Vagina (tissue), 2 donors: ENCODE measurements around the gene CFAP100. TPM values are rescaled to one million over a fixed set of nuclear protein-coding genes. Genes with fewer than 3 reads are reported as not detected.

Experiments used
- DNase-seq, 2 donors: peaks; one replicate each; pipeline ENCODE4 v3.0.0-alpha.2; 2017; ENCODE audit errors: extremely low spot score in 2 of 2
- H3K27ac ChIP-seq: fragments of 200-600 bp; sonication (generic); one replicate; pipeline ENCODE4 v1.5.1; 2019
- H3K27me3 ChIP-seq: fragments of 200-600 bp; sonication (generic); one replicate; pipeline ENCODE4 v1.5.1; 2019
- H3K36me3 ChIP-seq, 2 donors: fragments of 200-600 bp; sonication (generic); one replicate each; pipeline ENCODE4 v1.5.1; 2017 to 2019
- H3K4me1 ChIP-seq: fragments of 200-600 bp; sonication (generic); one replicate; pipeline ENCODE4 v1.5.1; 2019
- H3K4me3 ChIP-seq, 2 donors: fragments of 200-600 bp; sonication (generic); 1 replicate in 1 of 2; 2 replicates in 1 of 2; pipeline ENCODE4 v1.5.1; 2016 to 2019
- H3K9me3 ChIP-seq: fragments of 200-600 bp; sonication (generic); one replicate; pipeline ENCODE4 v1.5.1; 2019
- POLR2A ChIP-seq, 2 donors: fragments of 450-650 bp; IDR thresholded peaks; one replicate each; pipeline ENCODE4 v1.6.1; 2017; ENCODE audit warnings: antibody characterized with exemption in 2 of 2, mild to moderate bottlenecking in 2 of 2, moderate library complexity in 2 of 2
- POLR2AphosphoS5 ChIP-seq, 2 donors: sonication (generic); formaldehyde crosslinking; IDR thresholded peaks; one replicate each; pipeline ENCODE4 v1.9.0; 2017; ENCODE audit warnings: antibody characterized with exemption in 2 of 2, mild to moderate bottlenecking in 2 of 2, low read depth in 1 of 2; ENCODE audit not compliant: insufficient read depth in 1 of 2
- intact Hi-C: fragments of 100-400 bp; cut with DNase I; formaldehyde crosslinking; loops from one replicate; pipeline ENCODE4 v1.15.1; 2023
- total RNA-seq: library from RNA; depleted of rRNA; stranded (reverse); fragments of >200 nt; gene quantifications from one replicate; pipeline ENCODE4 v1.2.3, GENCODE V29; 2016
- TF ChIP-seq, protein P1 (sequence below), 3 experiments: fragments of 450-650 bp in 2 of 3; fragments of 200-600 bp in 1 of 3; sonication (generic) in 1 of 3; IDR thresholded peaks; one replicate each; pipeline ENCODE4 v1.5.1; 2017 to 2019; ENCODE audit warnings: antibody characterized with exemption in 3 of 3, mild to moderate bottlenecking in 2 of 3, moderate library complexity in 2 of 3

The CFAP100 gene
- total RNA-seq, result not detected

DNA sequence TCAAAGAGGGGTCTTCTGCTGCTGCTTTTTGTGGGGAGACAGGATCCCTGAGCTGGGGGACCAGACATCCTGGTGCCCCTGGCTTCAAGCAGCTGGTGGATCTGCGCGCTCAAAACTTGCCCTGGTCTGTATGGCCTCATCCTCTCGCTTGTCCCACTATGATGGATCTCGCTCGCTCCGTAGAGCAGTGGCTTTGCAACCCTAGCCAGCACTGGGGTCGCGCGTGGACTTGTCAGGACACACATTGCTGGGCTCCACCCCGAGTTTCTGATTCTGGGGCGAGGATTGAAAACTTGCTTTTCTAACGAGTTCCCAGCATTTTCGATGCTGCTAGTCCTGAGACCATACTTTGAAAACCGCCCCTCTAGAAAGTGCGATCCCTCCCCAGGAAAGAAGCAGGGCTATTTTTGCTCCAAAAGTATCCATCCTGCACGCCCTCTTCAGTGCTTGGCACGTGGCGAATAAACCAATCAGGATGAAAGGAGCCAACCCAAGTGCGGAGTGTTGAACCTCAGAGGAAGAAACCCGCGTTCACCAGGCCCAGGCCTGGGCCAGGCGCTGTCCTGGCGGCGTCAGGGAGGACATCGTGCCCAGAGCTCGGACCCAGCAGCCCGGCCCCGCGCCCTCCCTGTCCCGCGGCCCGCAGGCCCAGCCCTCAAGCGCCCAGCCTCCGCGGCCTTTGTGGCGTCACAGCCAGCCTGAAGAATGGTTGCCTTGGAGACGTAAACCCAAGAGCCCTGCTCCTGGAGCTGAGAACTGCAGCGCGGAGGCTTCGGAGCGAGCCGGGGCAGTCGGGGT lies at the start of gene CFAP100:
Gene CFAP100, plus strand, starts transcription at position 731 of the 798 bp plus-strand sequence. CDS start 1,092 bp downstream, outside the sequence.
- peaks cover 8% of the 10 kb centered on the region for H3K4me1 ChIP-seq
- H3K4me3 ChIP-seq, result peak within 1 kb of the TSS; percentile 24 to 35
- no peaks in the 10 kb centered on the region for H3K36me3 ChIP-seq
- DNase-seq, result no peak
- intact Hi-C loops, result loop anchor here (5.0 kb wide), 1 partner anchor 257 kb away; no protein-coding TSS in a partner anchor
- no peak for TF ChIP-seq POLR2A (IDR thresholded peaks at IDR 0.05)
- TF ChIP-seq POLR2AphosphoS5 (IDR thresholded peaks at IDR 0.05; ENCODE audit: insufficient read depth in 1 of 2, low read depth in 1 of 2), result no peak
- TF ChIP-seq, protein P1, sequence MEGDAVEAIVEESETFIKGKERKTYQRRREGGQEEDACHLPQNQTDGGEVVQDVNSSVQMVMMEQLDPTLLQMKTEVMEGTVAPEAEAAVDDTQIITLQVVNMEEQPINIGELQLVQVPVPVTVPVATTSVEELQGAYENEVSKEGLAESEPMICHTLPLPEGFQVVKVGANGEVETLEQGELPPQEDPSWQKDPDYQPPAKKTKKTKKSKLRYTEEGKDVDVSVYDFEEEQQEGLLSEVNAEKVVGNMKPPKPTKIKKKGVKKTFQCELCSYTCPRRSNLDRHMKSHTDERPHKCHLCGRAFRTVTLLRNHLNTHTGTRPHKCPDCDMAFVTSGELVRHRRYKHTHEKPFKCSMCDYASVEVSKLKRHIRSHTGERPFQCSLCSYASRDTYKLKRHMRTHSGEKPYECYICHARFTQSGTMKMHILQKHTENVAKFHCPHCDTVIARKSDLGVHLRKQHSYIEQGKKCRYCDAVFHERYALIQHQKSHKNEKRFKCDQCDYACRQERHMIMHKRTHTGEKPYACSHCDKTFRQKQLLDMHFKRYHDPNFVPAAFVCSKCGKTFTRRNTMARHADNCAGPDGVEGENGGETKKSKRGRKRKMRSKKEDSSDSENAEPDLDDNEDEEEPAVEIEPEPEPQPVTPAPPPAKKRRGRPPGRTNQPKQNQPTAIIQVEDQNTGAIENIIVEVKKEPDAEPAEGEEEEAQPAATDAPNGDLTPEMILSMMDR (IDR thresholded peaks at IDR 0.05), result no peak
- no peak within 1 kb of the TSS for H3K27ac ChIP-seq
- no peaks in the 10 kb centered on the region for H3K9me3 ChIP-seq
- H3K27me3 ChIP-seq, result no peaks in the 10 kb centered on the region

DNA sequence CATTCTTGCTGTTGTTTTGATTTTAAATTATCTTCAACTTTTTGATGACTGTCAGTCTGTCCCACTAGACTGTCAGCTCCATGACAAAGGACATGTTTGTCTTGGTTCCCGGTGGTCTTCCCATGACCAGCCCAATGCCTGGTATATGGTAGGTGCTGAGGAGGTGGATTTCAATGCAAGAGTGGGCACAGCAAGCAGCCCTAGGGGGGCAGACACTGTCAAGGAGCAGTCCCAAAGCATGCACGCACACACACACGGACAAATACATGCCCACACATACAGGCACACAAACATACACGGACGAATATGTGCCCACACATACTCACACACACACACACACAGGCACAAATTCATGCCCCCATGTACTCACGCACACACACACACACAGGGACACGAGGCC lies 49.5 kb upstream of the CFAP100 start:
- Histone ChIP-seq H3K36me3 (peaks cover 0 to 3% of the 10 kb centered on the region in 2 donors), H3K9me3 (no peaks in the 10 kb centered on the region), H3K4me1 (peaks cover 10% of the 10 kb centered on the region), H3K27me3 (no peaks in the 10 kb centered on the region), H3K4me3 (no peak overlapping the region), H3K27ac (no peak overlapping the region)
- no peak for DNase-seq
- intact Hi-C loops, result no loop called here
- no peak for TF ChIP-seq POLR2A (IDR thresholded peaks at IDR 0.05)
- TF ChIP-seq, protein P1 (IDR thresholded peaks at IDR 0.05), result no peak
- TF ChIP-seq POLR2AphosphoS5 (IDR thresholded peaks at IDR 0.05; ENCODE audit: insufficient read depth in 1 of 2, low read depth in 1 of 2), result no peak

DNA sequence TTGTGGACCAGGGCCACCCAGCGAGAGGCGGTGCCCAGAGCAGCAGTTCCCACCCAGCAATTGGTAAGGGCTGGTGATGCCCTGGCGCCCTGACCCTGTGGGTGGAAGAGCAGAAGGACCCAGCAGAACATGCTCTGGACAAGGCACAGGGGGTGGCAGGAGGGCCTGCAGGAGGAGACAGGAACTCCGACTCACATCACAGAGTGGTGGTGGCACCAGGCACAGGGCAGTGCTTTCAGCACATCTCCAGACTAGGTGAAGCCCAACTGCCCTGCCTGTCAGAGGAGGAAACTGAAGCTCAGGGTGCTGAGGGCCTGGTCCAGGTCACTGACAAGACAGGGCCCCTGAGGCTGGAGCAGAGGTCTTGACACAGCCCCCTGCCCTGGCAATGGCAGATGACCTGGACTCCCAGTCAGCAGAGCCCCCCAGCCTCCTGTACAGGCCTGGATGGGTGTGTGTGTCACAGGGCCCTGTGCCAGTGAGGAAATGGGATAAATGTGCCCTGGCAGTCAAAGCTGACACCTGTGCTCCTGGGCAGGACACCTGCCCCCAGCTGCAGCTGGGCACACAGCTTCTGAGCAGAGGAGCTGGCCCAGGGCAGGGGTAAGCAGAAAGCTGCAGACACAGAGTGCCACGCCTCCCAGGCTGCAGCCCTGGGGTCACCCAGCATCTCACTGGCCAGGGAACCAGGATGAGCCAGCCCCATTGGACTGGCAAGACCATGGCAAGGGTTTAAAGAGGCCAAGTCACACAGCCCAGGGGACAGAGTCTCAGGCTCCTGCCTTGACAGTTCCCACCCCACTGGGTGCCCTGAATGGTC lies 48.9 kb upstream of the CFAP100 start:
- DNase-seq, result no peak
- Histone ChIP-seq H3K36me3 (peaks cover 0 to 3% of the 10 kb centered on the region in 2 donors), H3K27ac (no peak overlapping the region), H3K4me1 (peaks cover 10% of the 10 kb centered on the region), H3K4me3 (no peak overlapping the region), H3K9me3 (no peaks in the 10 kb centered on the region), H3K27me3 (no peaks in the 10 kb centered on the region)
- intact Hi-C loops, result no loop called here
- TF ChIP-seq, protein P1 (IDR thresholded peaks at IDR 0.05), result no peak
- no peak for TF ChIP-seq POLR2AphosphoS5 (IDR thresholded peaks at IDR 0.05; ENCODE audit: insufficient read depth in 1 of 2, low read depth in 1 of 2)
- no peak for TF ChIP-seq POLR2A (IDR thresholded peaks at IDR 0.05)

DNA sequence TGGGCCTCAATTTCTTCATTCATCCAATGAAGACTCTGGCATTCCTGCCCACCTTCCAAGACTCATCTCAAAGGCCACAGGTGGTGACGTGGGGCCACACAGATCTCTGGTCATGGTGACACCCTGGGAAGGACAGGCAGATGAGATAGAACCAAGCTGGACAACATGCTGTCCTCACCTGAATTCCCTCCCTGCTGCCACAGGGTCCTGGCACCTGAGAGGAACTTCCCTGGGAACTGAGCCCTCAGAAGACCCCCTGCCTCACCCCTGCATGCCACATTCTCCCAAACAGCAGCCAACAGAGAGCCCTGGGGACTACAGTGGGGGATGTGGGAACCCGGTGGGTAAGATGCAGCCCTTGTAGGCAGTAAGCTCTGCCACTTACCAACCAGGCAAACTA lies 48.2 kb upstream of the CFAP100 start:
- Histone ChIP-seq H3K9me3 (no peaks in the 10 kb centered on the region), H3K4me3 (no peak overlapping the region), H3K4me1 (peaks cover 10% of the 10 kb centered on the region), H3K27ac (no peak overlapping the region), H3K36me3 (peaks cover 0 to 3% of the 10 kb centered on the region in 2 donors), H3K27me3 (no peaks in the 10 kb centered on the region)
- no peak for DNase-seq
- TF ChIP-seq POLR2AphosphoS5 (IDR thresholded peaks at IDR 0.05; ENCODE audit: insufficient read depth in 1 of 2, low read depth in 1 of 2) (no peak), POLR2A (IDR thresholded peaks at IDR 0.05) (no peak)
- intact Hi-C loops, result no loop called here

DNA sequence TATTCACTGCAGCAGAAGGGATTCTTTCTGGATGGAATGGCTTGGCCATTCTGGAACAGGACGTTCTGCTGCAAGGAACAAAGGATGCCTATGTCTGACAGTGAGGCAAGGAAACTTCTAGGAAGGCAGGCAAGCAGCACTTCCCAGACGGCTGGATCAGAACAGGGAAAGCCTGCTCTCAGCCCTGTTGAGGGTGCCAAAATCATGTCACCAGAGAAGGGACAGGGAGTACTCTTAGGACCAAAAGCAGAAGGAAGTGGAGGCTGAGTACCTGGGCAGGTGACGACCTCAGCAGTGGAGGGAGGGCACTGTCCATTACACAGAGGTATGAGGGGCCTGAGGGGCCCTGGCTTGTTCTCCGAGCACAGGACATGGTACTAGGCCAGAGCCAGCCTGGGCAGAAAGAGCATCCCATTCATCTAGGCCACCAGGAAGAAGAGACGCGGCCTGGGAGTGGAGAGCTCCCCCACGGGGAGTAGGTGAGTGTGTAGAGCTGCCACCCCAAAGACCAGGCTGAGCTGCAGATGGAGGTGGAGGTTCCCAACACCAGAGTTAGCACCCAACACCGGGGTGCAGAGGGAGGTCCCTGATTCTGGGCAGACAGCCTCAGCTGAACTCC lies 47.1 kb upstream of the CFAP100 start:
- peaks cover 15% of the 10 kb centered on the region for H3K4me1 ChIP-seq

More for the DNA sequence above, 47.1 kb upstream of the CFAP100 start:
- Histone ChIP-seq H3K4me3 (no peak overlapping the region), H3K9me3 (no peaks in the 10 kb centered on the region), H3K27me3 (no peaks in the 10 kb centered on the region), H3K36me3 (peaks cover 0 to 10% of the 10 kb centered on the region in 2 donors), H3K27ac (no peak overlapping the region)
- no peak for DNase-seq
- TF ChIP-seq POLR2AphosphoS5 (IDR thresholded peaks at IDR 0.05; ENCODE audit: insufficient read depth in 1 of 2, low read depth in 1 of 2), result no peak
- no peak for TF ChIP-seq POLR2A (IDR thresholded peaks at IDR 0.05)
- TF ChIP-seq, protein P1 (IDR thresholded peaks at IDR 0.05), result no peak
- intact Hi-C loops, result no loop called here
